Endometrium (tissue), 2 donors: Measurements from ENCODE around the gene CACNA2D1.

Experiments used
- FAIRE-seq: peaks from 2 replicates; lab custom pipeline; 2012; peaks lifted over from hg19 to GRCh38; lab: Jason Lieb, UNC
- donor health status: control.
- donor health status: control.

Gene CACNA2D1

GRCh38 chr7:81957517-81957916 lies 486.1 kb downstream of the CACNA2D1 start:
- FAIRE-seq = no peak

GRCh38 chr7:81956520-81956919 lies 487.1 kb downstream of the CACNA2D1 start:
- FAIRE-seq = no peak

GRCh38 chr7:81949306-81949705 lies 494.3 kb downstream of the CACNA2D1 start:
- FAIRE-seq = no peak

- no peak for FAIRE-seq
Measured at GRCh38 chr7:81944058-81944457, 499.5 kb downstream of the CACNA2D1 start.

GRCh38 chr7:81937091-81937490 lies 506.5 kb downstream of the CACNA2D1 start:
- no peak for FAIRE-seq

GRCh38 chr7:81934596-81935301 lies 508.8 kb downstream of the CACNA2D1 start:
- FAIRE-seq = no peak

GRCh38 chr7:81932936-81933335 lies 510.6 kb downstream of the CACNA2D1 start:
- FAIRE-seq = no peak

GRCh38 chr7:81929386-81929785 lies 514.2 kb downstream of the CACNA2D1 start:
- FAIRE-seq = no peak

- no peak for FAIRE-seq
Measured at GRCh38 chr7:81926154-81926553, 517.4 kb downstream of the CACNA2D1 start.

GRCh38 chr7:81925530-81925929 lies 518.0 kb downstream of the CACNA2D1 start:
- FAIRE-seq = no peak

GRCh38 chr7:81924494-81924893 lies 519.1 kb downstream of the CACNA2D1 start:
- FAIRE-seq = no peak

GRCh38 chr7:81919494-81919893 lies 524.1 kb downstream of the CACNA2D1 start:
- no peak for FAIRE-seq

- FAIRE-seq = no peak
Measured at GRCh38 chr7:81908220-81908619, 535.4 kb downstream of the CACNA2D1 start.

GRCh38 chr7:81903115-81903514 lies 540.5 kb downstream of the CACNA2D1 start:
- no peak for FAIRE-seq

- no peak for FAIRE-seq
Measured at GRCh38 chr7:81902536-81902935, 541.0 kb downstream of the CACNA2D1 start.
